Neural cell (in vitro differentiated cells): ENCODE measurements around the gene OPRM1. TPM values are rescaled to one million over a fixed set of nuclear protein-coding genes. Genes with fewer than 3 reads are reported as not detected.

Experiments used
- H2AFZ ChIP-seq: fragments of 200-600, 300-800 bp; sonication (generic), shearing (Covaris generic); 2 replicates; pipeline ENCODE4 v1.6.0; 2014; ENCODE audit warnings: low read depth, mild to moderate bottlenecking, antibody characterized with exemption, low read length, moderate library complexity
- H3F3A ChIP-seq: fragments of 200-600 bp; shearing (Covaris generic); 2 replicates; pipeline ENCODE4 v1.6.1; 2016; ENCODE audit warnings: mild to moderate bottlenecking, moderate library complexity, mixed read lengths, antibody characterized with exemption, low read length; ENCODE audit not compliant: insufficient read depth, poor library complexity, severe bottlenecking
- H3K27ac ChIP-seq: fragments of 200-600, 300-800 bp; sonication (generic), shearing (Covaris generic); 2 replicates; pipeline ENCODE4 v1.5.1; 2014; ENCODE audit warnings: mild to moderate bottlenecking, low read length, moderate library complexity
- H3K27me3 ChIP-seq: fragments of 300-800, 200-600 bp; sonication (generic), shearing (Covaris generic); 2 replicates; pipeline ENCODE4 v1.6.0; 2014; ENCODE audit warnings: mild to moderate bottlenecking, low read depth, low read length, moderate library complexity; ENCODE audit not compliant: insufficient read depth
- H3K36me3 ChIP-seq: fragments of 300-800, 200-600 bp; sonication (generic), shearing (Covaris generic); 2 replicates; pipeline ENCODE4 v1.5.1; 2014; ENCODE audit warnings: mild to moderate bottlenecking, antibody characterized with exemption, low read length, moderate library complexity; ENCODE audit not compliant: insufficient read depth
- H3K4me2 ChIP-seq: fragments of 300-800, 200-600 bp; sonication (generic), shearing (Covaris generic); 2 replicates; pipeline ENCODE4 v1.6.0; 2014; ENCODE audit warnings: mild to moderate bottlenecking, low read length
- H3K4me3 ChIP-seq: fragments of 300-800, 200-600 bp; sonication (generic), shearing (Covaris generic); 2 replicates; pipeline ENCODE4 v1.5.1; 2014; ENCODE audit warnings: mild to moderate bottlenecking, low read length, moderate library complexity
- H3K79me2 ChIP-seq: fragments of 200-600 bp; shearing (Covaris generic); replicated peaks from 2 replicates; pipeline ENCODE4 v1.6.0; 2014; ENCODE audit warnings: mild to moderate bottlenecking, low read length, moderate library complexity; ENCODE audit not compliant: insufficient read depth
- H3K9ac ChIP-seq: fragments of 300-800, 200-600 bp; sonication (generic), shearing (Covaris generic); 2 replicates; pipeline ENCODE4 v1.6.1; 2016; ENCODE audit warnings: mild to moderate bottlenecking, low read length, mixed read lengths
- H3K9me2 ChIP-seq: fragments of 200-600 bp; shearing (Covaris generic); 2 replicates; pipeline ENCODE4 v1.6.1; 2016; ENCODE audit warnings: mild to moderate bottlenecking, low read length, mixed read lengths; ENCODE audit not compliant: insufficient read depth
- H3K9me3 ChIP-seq: fragments of 200-600, 300-800 bp; sonication (generic), shearing (Covaris generic); 2 replicates; pipeline ENCODE4 v1.6.1; 2016; ENCODE audit warnings: mild to moderate bottlenecking, mixed run types, low read length, moderate library complexity, mixed read lengths
- H4K20me1 ChIP-seq: fragments of 200-600 bp; shearing (Covaris generic); 2 replicates; pipeline ENCODE4 v1.6.1; 2016; ENCODE audit warnings: mild to moderate bottlenecking, mixed run types; ENCODE audit not compliant: insufficient read depth
- CTCF ChIP-seq: fragments of 450-650 bp; IDR thresholded peaks from 2 replicates; pipeline ENCODE4 v1.5.1; 2014; ENCODE audit warnings: antibody characterized with exemption, mild to moderate bottlenecking, moderate library complexity; ENCODE audit not compliant: poor library complexity, severe bottlenecking
- EP300 ChIP-seq: fragments of 450-650 bp; conservative IDR thresholded peaks from 2 replicates; pipeline ENCODE4 v1.6.1; 2014; ENCODE audit warnings: antibody characterized with exemption, mild to moderate bottlenecking, moderate library complexity; ENCODE audit not compliant: poor library complexity, severe bottlenecking
- EZH2 ChIP-seq: fragments of 200-600, 300-800 bp; shearing (Covaris generic), sonication (generic); IDR thresholded peaks from 2 replicates; pipeline ENCODE4 v1.6.1; 2014; ENCODE audit warnings: antibody characterized with exemption, low read length, borderline replicate concordance, mild to moderate bottlenecking; ENCODE audit not compliant: insufficient read depth, poor library complexity, severe bottlenecking
- MXI1 ChIP-seq: fragments of 450-650 bp; conservative IDR thresholded peaks from 2 replicates; pipeline ENCODE4 v1.6.1; 2014; ENCODE audit warnings: antibody characterized with exemption, mild to moderate bottlenecking; ENCODE audit not compliant: poor library complexity, severe bottlenecking
- POLR2AphosphoS5 ChIP-seq: IDR thresholded peaks from 2 replicates; pipeline ENCODE4 v1.6.1; 2012
- RAD21 ChIP-seq: fragments of 450-650 bp; conservative IDR thresholded peaks from 2 replicates; pipeline ENCODE4 v1.6.1; 2014; ENCODE audit warnings: antibody characterized with exemption, mild to moderate bottlenecking, moderate library complexity
- REST ChIP-seq: IDR thresholded peaks from 2 replicates; pipeline ENCODE4 v1.6.1; 2012; ENCODE audit warnings: borderline replicate concordance
- SMC3 ChIP-seq: fragments of 450-650 bp; conservative IDR thresholded peaks from 2 replicates; pipeline ENCODE4 v1.6.1; 2014; ENCODE audit warnings: antibody characterized with exemption, mild to moderate bottlenecking, moderate library complexity; ENCODE audit not compliant: poor library complexity
- TAF1 ChIP-seq: IDR thresholded peaks from 2 replicates; pipeline ENCODE4 v1.6.1; 2012; ENCODE audit warnings: low read depth
- polyA plus RNA-seq: library from polyadenylated mRNA; depleted of rRNA; stranded (reverse); fragments of >200 nt; gene quantifications from 2 replicates; pipeline ENCODE4 v1.2.3, GENCODE V29; 2014

The OPRM1 gene
- polyA plus RNA-seq, 1 donor from 2014 or later: 1.5 TPM

- H3K4me3 ChIP-seq: no peak overlapping the region
- no peaks in the 10 kb centered on the region for H3K9me3 ChIP-seq
- H3K9ac ChIP-seq: no peak overlapping the region
- no peak overlapping the region for H3K4me2 ChIP-seq
- H3K79me2 ChIP-seq: no peaks in the 10 kb centered on the region
- H2AFZ ChIP-seq: no peak overlapping the region
- H3K27me3 ChIP-seq: no peaks in the 10 kb centered on the region
- no peak for TF ChIP-seq RAD21
- TF ChIP-seq TAF1: no peak
- TF ChIP-seq EP300: no peak
- TF ChIP-seq MXI1: no peak
- no peak for TF ChIP-seq SMC3
- TF ChIP-seq CTCF: no peak
- no peak for TF ChIP-seq EZH2
- no peak for TF ChIP-seq POLR2AphosphoS5
- no peak for TF ChIP-seq REST
- H3K36me3 ChIP-seq: no peaks in the 10 kb centered on the region
- no peak overlapping the region for H3K27ac ChIP-seq
- no peaks in the 10 kb centered on the region for H4K20me1 ChIP-seq
- no peaks in the 10 kb centered on the region for H3F3A ChIP-seq
- no peaks in the 10 kb centered on the region for H3K9me2 ChIP-seq
Measured at GRCh38 chr6:154060076-154060475, 21.0 kb downstream of the OPRM1 start.

- H4K20me1 ChIP-seq: no peaks in the 10 kb centered on the region
- H3K36me3 ChIP-seq: no peaks in the 10 kb centered on the region
- no peaks in the 10 kb centered on the region for H3K27me3 ChIP-seq
- no peak for TF ChIP-seq MXI1
- TF ChIP-seq CTCF: no peak
- no peak for TF ChIP-seq POLR2AphosphoS5
- no peak for TF ChIP-seq SMC3
- no peak for TF ChIP-seq EP300
- no peaks in the 10 kb centered on the region for H3K79me2 ChIP-seq
- H3K9me3 ChIP-seq: no peaks in the 10 kb centered on the region
- H3K9ac ChIP-seq: no peak overlapping the region
- H3K9me2 ChIP-seq: no peaks in the 10 kb centered on the region
- no peak overlapping the region for H3K4me3 ChIP-seq
- H2AFZ ChIP-seq: no peak overlapping the region
- no peaks in the 10 kb centered on the region for H3F3A ChIP-seq
- no peak overlapping the region for H3K4me2 ChIP-seq
- no peak overlapping the region for H3K27ac ChIP-seq
Measured at GRCh38 chr6:154070041-154070440, 31.0 kb downstream of the OPRM1 start.
